GM10266 (cell line): ENCODE data around the gene PLEKHB1.

Experiments
- DNase-seq: peaks from one replicate; pipeline ENCODE4 v3.0.0; 2012; ENCODE audit errors: extremely low spot score
- TF ChIP-seq, protein P1 (sequence below): IDR thresholded peaks from 2 replicates; pipeline ENCODE4 v1.5.1; 2012; ENCODE audit warnings: mild to moderate bottlenecking, low read depth; ENCODE audit not compliant: control insufficient read depth, insufficient read depth; ENCODE audit errors: missing control alignments

Gene PLEKHB1, protein sequence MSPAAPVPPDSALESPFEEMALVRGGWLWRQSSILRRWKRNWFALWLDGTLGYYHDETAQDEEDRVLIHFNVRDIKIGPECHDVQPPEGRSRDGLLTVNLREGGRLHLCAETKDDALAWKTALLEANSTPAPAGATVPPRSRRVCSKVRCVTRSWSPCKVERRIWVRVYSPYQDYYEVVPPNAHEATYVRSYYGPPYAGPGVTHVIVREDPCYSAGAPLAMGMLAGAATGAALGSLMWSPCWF

DNA sequence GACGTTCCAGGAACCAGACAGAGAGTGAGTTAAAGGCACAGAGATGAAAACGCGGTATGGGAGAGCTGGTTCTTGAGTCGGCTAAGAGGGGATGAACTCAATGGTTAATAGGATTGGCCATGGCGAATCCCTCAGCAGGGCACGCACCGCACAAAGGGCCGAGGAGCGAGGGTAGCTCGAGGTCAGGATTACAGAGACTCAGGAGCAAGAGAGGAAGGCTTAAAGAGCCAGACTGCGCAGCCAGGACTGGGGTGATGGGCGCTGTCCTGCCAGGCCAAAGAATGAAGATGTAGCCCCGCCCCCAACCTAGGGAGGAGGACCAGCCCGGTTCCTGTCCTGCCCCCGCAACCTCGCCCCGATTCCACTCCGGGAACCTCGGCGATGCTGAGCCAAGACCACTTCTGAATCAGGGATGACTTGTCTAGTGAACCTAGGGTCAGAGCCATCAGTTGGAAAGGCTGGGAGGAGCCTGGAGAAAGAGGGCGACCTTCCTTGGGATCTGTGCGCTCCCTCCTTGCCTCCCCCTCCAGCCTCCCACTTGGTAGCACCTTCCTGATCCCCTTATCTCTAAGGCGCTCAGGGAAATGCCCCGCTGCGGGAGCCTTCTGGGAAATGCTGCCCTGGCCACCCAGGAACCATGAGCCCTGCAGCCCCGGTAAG lies at the start of gene PLEKHB1:
Gene PLEKHB1, plus strand, starts transcription at position 610 of the 660 bp plus-strand sequence. Its CDS starts 28 bp downstream, at position 638.
- no peak for DNase-seq
- TF ChIP-seq, protein P1, sequence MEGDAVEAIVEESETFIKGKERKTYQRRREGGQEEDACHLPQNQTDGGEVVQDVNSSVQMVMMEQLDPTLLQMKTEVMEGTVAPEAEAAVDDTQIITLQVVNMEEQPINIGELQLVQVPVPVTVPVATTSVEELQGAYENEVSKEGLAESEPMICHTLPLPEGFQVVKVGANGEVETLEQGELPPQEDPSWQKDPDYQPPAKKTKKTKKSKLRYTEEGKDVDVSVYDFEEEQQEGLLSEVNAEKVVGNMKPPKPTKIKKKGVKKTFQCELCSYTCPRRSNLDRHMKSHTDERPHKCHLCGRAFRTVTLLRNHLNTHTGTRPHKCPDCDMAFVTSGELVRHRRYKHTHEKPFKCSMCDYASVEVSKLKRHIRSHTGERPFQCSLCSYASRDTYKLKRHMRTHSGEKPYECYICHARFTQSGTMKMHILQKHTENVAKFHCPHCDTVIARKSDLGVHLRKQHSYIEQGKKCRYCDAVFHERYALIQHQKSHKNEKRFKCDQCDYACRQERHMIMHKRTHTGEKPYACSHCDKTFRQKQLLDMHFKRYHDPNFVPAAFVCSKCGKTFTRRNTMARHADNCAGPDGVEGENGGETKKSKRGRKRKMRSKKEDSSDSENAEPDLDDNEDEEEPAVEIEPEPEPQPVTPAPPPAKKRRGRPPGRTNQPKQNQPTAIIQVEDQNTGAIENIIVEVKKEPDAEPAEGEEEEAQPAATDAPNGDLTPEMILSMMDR: no peak

DNA sequence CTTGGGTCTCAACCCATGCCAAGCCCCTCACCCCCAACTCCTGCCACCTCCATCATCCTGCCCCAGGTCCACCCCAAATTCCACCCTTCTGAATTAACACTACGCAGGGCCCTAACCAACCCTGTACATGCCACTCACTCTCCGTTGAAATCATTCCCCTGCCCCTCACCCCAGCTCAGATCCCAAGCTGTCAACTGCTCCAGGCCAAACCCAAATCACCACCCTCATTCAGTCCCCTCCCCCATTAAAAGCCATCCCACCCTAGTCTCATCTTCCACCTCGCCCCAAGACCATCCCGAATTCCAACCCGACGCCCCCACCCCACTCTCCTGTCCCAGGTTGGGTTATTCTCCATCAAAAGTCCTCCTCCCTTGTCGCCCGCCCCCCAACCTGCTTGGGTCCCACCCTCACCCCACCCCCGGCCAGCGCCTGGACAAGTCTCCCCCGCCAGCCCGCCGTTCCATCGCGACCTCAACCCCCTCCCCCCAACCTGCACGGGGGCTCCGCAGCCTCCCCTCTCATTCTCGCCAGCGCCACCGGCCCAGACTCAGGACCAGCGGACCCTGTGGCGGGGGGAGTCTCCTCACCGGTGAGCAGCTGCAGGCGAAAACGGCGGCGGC lies 48.9 kb upstream of the PLEKHB1 start:
- DNase-seq: no peak
- TF ChIP-seq, protein P1: no peak

DNA sequence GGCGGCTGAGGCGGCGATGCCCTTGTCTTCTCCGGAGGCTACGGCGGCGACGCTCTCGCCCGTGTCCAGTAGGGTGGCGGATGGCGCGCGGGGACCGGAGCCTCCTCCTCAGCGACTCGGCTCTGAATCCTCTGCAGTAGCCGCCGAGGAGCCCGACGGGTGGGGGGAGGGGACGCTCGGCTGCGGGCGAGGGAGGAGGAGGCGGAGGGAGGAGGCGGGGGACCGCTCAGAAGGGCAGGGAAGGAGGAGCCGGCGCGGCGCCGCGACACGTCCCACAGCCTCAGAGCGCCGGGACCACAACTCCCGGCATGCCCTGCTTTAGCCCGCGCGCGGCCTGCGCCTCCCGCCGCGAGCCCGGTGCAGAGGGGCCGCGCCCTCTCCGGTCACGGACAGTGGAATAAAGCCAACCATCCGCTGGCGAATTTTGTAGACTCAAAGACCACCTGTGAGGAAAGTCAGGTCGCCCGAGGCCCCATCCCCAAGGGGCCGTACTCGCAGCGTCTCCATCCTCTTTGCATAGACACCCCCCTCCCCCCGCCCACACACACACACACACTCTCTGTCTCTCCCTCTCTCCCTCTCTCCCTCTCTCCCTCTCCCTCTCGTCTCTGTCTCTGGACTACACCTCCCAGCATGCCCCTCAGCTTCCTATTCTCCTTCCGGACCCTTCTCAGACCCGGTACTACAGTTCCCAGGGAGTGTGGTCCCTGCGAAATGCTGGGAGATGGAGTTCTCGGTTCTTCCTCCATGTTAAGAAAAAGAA lies 48.2 kb upstream of the PLEKHB1 start, which contains the start of gene FAM168A:
Gene FAM168A, minus strand, starts transcription at position 157 of the 763 bp plus-strand sequence. CDS start 129,638 bp downstream, outside the sequence.
- TF ChIP-seq, protein P1: no peak
- peak; percentile 93 for DNase-seq

DNA sequence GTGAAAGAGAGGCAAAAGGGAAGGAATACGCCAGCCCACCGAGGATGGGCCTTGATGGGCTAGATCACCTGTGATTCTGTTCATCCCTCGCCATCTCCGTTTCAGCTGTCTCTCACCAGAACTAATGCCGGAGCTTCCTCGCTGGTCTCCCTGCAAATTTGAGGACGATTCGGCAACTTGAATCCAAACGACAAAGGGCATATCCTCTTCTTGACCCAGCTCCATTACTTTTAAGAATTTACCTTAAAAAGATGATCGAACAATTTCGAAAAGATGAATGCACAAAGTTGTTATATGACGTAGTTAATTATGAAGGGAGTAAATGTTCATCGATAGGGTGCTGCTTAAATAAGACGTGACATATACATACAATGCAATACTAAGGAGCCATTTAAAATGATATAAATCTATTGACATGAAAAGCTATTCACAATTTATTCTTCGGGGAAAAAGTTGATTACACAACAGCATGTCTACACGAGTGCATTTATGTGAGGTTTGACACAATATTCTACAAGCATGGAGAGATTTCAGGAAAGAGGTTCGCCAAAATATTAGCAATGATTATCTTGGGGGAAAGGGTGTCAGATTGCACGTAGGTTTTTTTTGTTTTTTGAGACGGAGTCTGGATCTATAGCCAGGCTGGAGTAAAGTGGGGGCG lies 47.5 kb upstream of the PLEKHB1 start:
- DNase-seq: no peak
- TF ChIP-seq, protein P1: no peak

DNA sequence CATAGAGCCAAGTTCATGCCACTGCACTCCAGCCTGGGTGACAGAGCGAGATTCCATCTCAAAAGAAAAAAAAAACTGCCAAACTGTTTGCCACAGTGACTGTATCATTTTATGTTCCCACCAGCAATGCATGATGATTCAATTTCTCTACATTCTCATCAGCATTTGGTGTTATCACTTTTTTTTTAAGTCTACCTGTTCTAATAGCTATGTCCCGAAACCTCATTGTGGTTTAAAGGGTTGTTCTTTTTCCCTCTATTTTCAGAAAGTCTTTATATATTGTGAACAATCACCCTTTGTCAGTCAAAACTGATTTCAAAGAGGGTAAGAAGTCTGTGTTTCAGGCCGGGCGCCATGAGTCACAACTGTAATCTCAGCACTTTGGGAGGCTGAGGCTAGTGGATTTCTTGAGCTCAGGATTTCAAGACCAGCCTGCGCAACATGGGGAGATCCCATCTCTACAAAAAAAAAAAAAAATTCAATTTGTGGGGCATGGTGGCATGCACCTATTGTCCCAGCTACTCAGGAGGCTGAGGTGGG lies 33.7 kb upstream of the PLEKHB1 start:
- TF ChIP-seq, protein P1: no peak
- DNase-seq: no peak

DNA sequence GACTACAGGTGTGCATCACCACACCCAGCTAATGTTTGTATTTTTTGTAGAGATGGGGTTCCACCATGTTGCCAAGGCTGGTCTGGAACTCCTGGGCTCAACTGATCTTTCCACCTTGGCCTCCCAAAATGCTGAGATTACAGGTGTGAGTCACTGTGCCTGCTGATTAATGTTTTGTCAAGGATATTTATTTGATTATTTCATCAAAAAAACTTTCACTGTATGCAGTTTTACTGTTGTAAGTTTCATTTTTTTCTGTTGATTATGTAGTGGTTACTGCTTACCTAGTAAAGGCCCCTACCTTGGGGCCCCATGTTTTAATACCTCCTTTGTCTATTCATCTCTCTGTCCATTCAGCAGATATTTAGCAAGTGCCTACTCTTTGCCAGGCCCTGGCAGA lies 31.8 kb upstream of the PLEKHB1 start:
- no peak for DNase-seq
- TF ChIP-seq, protein P1: no peak
